ENCODE results near the gene ZSCAN30.
A peak's percentile ranks its signal among the peaks of the same experiment; 100 is the strongest.
"Not testable (repeated sequence)": the region's sequence is repeated elsewhere in the genome, so short reads cannot be mapped to it uniquely, and the experiment has no call there.

The ZSCAN30 gene

DNA sequence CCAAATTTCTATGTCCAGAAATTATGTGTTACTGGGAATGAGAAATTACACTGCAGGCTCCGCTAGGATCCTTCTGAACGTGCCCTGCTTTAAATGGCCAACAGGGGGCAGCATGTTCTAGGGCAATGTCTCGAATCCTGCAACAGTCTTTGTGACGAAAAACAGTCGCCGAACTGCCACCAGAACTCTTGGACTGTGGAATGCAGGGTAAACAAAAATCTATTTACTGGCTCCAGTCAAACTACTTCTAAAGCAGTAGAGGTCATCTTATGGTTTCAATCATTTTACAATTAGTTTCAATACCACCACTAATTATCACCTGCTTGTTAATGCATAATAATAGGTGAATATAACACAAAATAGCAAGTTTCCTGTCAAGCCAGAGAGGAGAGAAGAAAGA, 59.0 kb downstream of the ZSCAN30 start:
- DNase-seq, result peak; percentile 93

DNA sequence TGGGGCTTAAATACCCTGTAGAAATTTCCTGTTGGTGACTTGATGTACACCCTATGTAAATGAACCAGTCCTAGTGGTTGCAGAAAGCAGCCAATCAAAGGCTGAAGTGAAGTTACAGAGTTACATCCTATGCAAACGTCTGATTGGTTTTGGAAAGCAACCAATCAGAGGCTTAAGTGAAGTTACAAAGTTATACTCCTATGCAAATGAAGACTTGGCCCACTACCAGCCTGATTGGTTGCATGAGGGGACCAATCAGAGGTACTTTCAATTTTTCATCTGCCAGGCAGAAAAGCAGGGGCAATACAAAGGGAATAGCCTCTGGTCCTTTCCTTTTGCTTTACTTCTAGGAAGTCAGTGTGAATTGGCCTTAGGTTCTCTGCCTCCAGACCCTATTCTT, 62.8 kb downstream of the ZSCAN30 start:
- DNase-seq, result no peak

DNA sequence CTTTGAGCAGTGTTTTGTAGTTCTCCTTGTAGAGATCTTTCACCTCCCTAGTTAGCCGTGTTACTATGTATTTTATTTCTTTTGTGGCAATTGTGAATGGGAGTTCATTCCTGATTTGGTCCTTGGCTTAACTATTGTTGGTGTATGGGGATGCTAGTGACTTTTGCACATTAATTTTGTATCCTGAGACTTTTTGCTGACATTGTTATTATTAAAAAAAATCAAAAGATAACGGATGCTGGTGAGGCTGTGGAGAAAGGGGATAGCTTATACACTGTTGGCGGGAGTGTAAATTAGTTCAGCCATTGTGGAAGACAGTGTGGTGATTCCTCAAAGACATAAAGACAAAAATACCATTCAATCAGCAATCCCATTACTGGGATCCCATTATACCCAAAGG, 66.2 kb downstream of the ZSCAN30 start:
- DNase-seq, result no peak

DNA sequence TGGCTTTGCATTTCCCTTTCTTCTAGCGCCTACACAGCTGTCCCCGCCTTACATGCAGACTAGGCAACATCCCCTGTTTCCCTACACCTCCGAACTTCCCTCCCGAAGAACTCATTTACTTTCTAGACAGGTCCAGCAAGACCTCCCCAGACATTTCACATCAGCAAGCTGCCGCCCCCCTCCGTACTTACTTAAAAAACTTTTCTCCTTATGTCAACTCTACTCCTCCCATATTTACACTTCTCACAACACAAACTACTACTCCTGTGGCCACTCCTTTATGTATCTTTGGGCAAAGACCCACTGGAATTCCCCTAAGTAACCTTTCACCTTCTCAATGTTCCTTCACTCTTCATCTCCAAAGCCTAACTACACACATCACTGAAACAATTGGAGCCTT, 69.6 kb downstream of the ZSCAN30 start:
- no peak for DNase-seq

DNA sequence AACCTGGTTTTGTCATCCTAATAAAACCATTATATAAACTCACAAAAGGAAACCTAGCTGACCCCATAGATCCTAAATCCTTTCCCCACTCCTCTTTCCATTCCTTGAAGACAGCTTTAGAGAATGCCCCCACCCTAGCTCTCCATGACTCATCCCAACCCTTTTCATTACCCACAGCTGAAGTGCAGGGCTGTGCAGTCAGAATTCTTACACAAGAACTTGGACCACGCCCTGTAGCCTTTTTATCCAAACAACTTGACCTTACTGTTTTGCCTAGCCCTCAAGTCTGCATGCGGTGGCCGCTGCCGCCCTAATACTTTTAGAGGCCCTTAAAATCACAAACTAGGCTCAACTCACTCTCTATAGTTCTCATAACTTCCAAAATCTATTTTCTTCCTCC, 70.7 kb downstream of the ZSCAN30 start:
- not testable (repeated sequence) for DNase-seq

DNA sequence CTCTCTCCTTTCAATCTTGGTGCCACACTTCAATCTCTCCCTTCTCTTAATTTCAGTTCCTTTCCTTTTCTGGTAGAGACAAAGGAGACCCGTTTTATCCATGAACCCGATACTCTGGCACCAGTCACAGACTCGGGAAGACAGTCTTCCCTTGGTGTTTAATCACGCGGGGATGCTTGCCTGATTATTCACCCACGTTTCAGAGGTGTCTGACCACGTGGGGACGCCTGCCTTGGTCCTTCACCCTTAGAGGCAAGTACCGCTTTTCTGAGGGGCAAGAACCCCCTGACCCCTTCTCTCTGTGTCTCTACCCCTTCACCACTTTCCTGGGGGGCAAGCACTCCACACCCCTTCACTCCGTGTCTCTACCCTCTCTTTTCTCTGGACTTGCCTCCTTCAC, 73.4 kb downstream of the ZSCAN30 start:
- DNase-seq, result not testable (repeated sequence)

DNA sequence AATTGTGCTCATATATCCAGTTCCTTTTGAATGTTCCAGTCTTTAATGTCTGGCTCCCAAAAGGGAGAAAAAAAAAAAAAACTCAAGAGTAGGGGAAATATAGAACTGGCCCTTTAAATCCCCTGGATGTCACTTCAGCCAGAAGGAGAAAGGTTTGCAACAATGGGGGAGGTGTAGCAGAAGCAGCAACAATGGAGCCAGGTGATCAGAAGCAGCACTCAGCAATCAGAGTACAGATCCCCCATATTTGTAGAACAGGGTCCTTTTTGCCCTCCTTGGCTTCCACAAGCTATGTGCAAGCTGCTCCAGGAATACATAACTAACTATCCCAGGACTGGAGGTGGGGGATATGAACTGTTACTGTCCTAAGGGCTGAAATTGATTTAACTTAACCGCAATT, 75.0 kb downstream of the ZSCAN30 start:
- DNase-seq, result no peak

DNA sequence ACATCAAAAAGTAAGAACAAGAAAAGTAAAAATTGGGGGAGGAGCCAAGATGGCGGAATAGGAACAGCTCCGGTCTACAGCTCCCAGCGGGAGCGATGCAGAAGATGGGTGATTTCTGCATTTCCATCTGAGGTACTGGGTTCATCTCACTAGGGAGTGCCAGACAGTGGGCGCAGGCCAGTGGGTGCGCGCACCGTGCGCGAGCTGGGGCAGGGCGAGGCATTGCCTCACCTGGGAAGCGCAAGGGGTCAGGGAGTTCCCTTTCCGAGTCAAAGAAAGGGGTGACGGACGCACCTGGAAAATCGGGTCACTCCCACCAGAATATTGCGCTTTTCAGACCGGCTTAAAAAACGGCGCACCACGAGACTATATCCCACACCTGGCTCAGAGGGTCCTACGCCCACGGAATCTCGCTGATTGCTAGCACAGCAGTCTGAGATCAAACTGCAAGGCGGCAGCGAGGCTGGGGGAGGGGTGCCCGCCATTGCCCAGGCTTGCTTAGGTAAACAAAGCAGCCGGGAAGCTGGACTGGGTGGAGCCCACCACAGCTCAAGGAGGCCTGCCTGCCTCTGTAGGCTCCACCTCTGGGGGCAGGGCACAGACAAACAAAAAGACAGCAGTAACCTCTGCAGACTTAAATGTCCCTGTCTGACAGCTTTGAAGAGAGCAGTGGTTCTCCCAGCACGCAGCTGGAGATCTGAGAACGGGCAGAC, 84.1 kb downstream of the ZSCAN30 start:
- not testable (repeated sequence) for DNase-seq

DNA sequence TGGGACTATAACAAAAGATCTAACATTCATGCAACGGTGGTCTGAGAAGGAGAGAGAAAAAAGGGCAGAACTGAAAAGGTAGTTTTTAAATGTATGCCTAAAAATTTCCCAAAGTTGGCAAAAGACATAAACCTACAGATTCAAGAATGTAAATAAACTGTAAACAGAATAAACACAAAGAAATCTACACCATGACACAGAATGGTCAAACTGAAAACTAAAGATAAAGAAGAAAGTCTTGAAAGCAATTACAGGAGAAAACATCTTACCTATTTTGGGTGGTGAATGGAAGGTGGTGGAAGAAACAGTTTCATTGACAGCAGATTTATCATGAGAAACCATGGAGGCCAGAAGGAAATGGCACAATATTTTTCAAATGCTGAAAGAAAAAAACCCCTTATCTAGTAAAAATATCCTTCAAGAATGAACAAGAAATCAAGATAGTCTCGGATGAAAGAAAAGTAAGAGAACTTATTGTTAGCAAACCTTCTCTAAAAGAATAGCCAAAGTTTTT, 84.8 kb downstream of the ZSCAN30 start:
- no peak for DNase-seq

DNA sequence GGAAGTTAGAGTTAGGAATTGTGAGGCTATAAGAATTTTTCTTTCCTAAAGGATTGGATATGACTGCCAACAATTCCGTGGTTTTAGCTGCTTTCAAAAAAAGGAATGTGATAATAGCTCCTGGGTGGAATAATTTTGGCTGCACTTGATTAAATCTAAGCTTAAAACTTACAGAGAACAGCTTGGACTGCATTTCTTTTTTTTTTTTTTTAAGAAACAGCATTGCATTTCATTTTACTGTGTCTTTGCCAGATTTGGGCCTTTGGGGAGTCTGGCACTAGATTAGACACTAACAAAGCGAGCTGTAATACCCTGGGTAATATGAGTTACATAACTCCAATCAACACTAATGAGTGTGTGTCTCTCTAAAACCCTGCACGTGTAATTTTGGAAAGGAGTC, 87.0 kb downstream of the ZSCAN30 start:
- no peak for DNase-seq

DNA sequence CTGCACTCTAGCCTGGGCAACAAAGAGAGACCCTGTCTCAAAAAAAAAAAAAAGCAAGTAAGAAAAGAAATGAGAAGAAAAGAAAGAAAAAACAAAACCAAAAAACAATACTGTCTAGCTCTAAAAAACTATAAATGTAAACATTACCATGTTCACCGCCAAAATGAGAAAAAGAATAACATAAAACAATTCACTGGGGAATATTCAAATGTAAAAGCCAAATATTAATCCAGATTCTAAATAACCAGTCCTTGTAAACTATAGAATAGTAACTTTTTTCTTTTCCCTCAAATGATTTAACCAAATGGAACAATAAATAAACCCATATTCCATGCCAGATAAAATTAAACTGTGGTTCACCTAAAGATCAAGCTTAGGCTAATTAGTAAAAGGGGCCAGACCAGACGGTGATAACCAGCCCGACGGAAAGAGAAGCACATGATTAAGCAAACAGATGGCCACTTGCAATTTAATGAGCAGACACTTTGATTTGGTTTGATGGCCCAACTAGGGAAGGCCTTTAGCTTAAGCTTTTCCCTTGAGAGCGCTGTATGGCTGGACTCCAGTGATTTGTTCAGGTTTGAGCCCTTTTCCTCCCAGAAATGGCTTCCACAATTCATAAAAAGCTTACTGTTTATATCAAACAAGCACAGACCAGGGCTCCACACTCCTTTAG, 88.6 kb downstream of the ZSCAN30 start:
- no peak for DNase-seq

Measured in hematopoietic multipotent progenitor cell treated with erythropoietin and hydrocortisone succinate and interleukin-3 and kit ligand, for 6 days (in vitro differentiated cells).